Amygdala (tissue), 56 donors: ENCODE results near the gene GATD1.
A peak's percentile ranks its signal among the peaks of the same experiment; 100 is the strongest.

Experiments used
- DNase-seq, 56 donors: peaks; one replicate each; lab custom pipeline; 2025; lab: John Stamatoyannopoulos, UW

GATD1 gene

GRCh38 chr11:797296-798092, 20.2 kb upstream of the GATD1 start:
- peak in 51 of 56 donors; percentile 40 to 85 (median 71) for DNase-seq

GRCh38 chr11:796565-797295, 19.4 kb upstream of the GATD1 start:
- DNase-seq: no peak

GRCh38 chr11:795634-796564, 18.6 kb upstream of the GATD1 start:
- peak in 40 of 56 donors; percentile 16 to 72 (median 45) for DNase-seq

- peak in 7 of 56 donors; percentile 28 to 51 (median 30) for DNase-seq
Observed at GRCh38 chr11:794766-795633, 17.7 kb upstream of the GATD1 start.

GRCh38 chr11:794013-794765, 16.9 kb upstream of the GATD1 start:
- DNase-seq: no peak

GRCh38 chr11:793556-793955, 16.3 kb upstream of the GATD1 start:
- no peak for DNase-seq

- no peak for DNase-seq
Observed at GRCh38 chr11:792873-793272, 15.6 kb upstream of the GATD1 start.

- no peak for DNase-seq
Observed at GRCh38 chr11:792535-792821, 15.2 kb upstream of the GATD1 start.

- DNase-seq: no peak
Observed at GRCh38 chr11:791658-792534, 14.6 kb upstream of the GATD1 start.

GRCh38 chr11:790721-791564, 13.7 kb upstream of the GATD1 start:
- DNase-seq: no peak

GRCh38 chr11:789943-790342, 12.7 kb upstream of the GATD1 start, which contains the start of gene CEND1:
CEND1 (minus strand) TSS chr11:790090; CDS start chr11:788576, 1,514 bp downstream.
- DNase-seq: peak in 42 of 56 donors; percentile 18 to 80 (median 57)

- no peak for DNase-seq
Observed at GRCh38 chr11:788953-789940, 12.0 kb upstream of the GATD1 start.

- DNase-seq: no peak
Observed at GRCh38 chr11:788009-788640, 10.8 kb upstream of the GATD1 start.

- no peak for DNase-seq
Observed at GRCh38 chr11:787084-787675, 9.9 kb upstream of the GATD1 start.
